ENCODE data around the gene ZNF512. TPM values are rescaled to one million over a fixed set of nuclear protein-coding genes. Genes with fewer than 3 reads are reported as not detected.

The ZNF512 gene
- total RNA-seq, 4 donors from 2014 or later: 15.6 to 74.2 (median 20.2) TPM

- TF ChIP-seq CTCF (IDR thresholded peaks at IDR 0.05): no peak
- DNase-seq (ENCODE audit: low spot score) (no peak), ATAC-seq (ENCODE audit: low FRiP score) (no peak)
Measured at GRCh38 chr2:27571681-27572080, 11.2 kb upstream of the ZNF512 start.

- TF ChIP-seq CTCF (IDR thresholded peaks at IDR 0.05): no peak
- ATAC-seq (ENCODE audit: low FRiP score) (no peak), DNase-seq (ENCODE audit: low spot score) (no peak)
Measured at GRCh38 chr2:27572439-27572838, 10.4 kb upstream of the ZNF512 start.

- no peak for DNase-seq (ENCODE audit: low spot score)
- ATAC-seq (ENCODE audit: low FRiP score): no peak
- TF ChIP-seq CTCF (IDR thresholded peaks at IDR 0.05): no peak
Measured at GRCh38 chr2:27572998-27573429, 9.8 kb upstream of the ZNF512 start.

GRCh38 chr2:27573452-27573851 is 9.4 kb upstream of the ZNF512 start:
- DNase-seq (ENCODE audit: low spot score) (no peak), ATAC-seq (ENCODE audit: low FRiP score) (no peak)
- TF ChIP-seq CTCF (IDR thresholded peaks at IDR 0.05): no peak

- no peak for ATAC-seq (ENCODE audit: low FRiP score)
- no peak for DNase-seq (ENCODE audit: low spot score)
- no peak for TF ChIP-seq CTCF (IDR thresholded peaks at IDR 0.05)
Measured at GRCh38 chr2:27581417-27582128, 1.3 kb upstream of the ZNF512 start.

GRCh38 chr2:27582129-27582694 is 630 bp upstream of the ZNF512 start:
- TF ChIP-seq CTCF (IDR thresholded peaks at IDR 0.05): no peak
- DNase-seq (ENCODE audit: low spot score) (no peak), ATAC-seq (ENCODE audit: low FRiP score) (no peak)

GRCh38 chr2:27583390-27583915 is 611 bp downstream of the ZNF512 start:
- no peak for TF ChIP-seq CTCF (IDR thresholded peaks at IDR 0.05)
- DNase-seq (ENCODE audit: low spot score): no peak
- no peak for ATAC-seq (ENCODE audit: low FRiP score)
